ENCODE data around the gene CDH19. TPM values are rescaled to one million over a fixed set of nuclear protein-coding genes. Genes with fewer than 3 reads are reported as not detected.

CDH19 gene
- total RNA-seq, 1 experiment from 2014 or later, result not detected

- TF ChIP-seq CTCF (conservative IDR thresholded peaks at IDR 0.05; ENCODE audit: low read depth, low read length), result peak; percentile 41; the same call in 1 of the 2 replicates
- TF ChIP-seq EZH2 (IDR thresholded peaks at IDR 0.05; ENCODE audit: borderline replicate concordance, low read depth, low read length, poor library complexity, severe bottlenecking), result no peak
- H3K27ac ChIP-seq (ENCODE audit: low read depth, low read length, poor library complexity, severe bottlenecking), result no peak overlapping the region
- ChIA-PET CTCF (no interaction called here), POLR2A (ENCODE audit: low non-redundant PET) (no interaction called here)
- peak; percentile 30 for DNase-seq (ENCODE audit: low spot score)
- no TSS peak for BruUV-seq (replicated peaks)
- intact Hi-C loops (cut with micrococcal nuclease; ENCODE audit: unreplicated experiment), result no loop called here
- no peak overlapping the region for H3K4me3 ChIP-seq (ENCODE audit: low read depth, low read length, poor library complexity, severe bottlenecking)
- no peaks in the 10 kb centered on the region for H3K36me3 ChIP-seq (ENCODE audit: insufficient read depth, low read length, poor library complexity, severe bottlenecking)
- H3K4me1 ChIP-seq (ENCODE audit: insufficient read depth, low read length, poor library complexity, severe bottlenecking), result peaks cover 3% of the 10 kb centered on the region
- H3K27me3 ChIP-seq (replicated peaks; ENCODE audit: insufficient read depth, low read depth, low read length, poor library complexity), result no peaks in the 10 kb centered on the region
- no peaks in the 10 kb centered on the region for H3K9me3 ChIP-seq (ENCODE audit: low read depth, low read length, poor library complexity, severe bottlenecking)
Measured at GRCh38 chr18:66548747-66549146, 55.1 kb downstream of the CDH19 start.

GRCh38 chr18:66534110-66534509 lies 69.8 kb downstream of the CDH19 start:
- ChIA-PET CTCF (no interaction called here), POLR2A (ENCODE audit: low non-redundant PET) (no interaction called here)
- BruUV-seq (replicated peaks), result no TSS peak
- no peaks in the 10 kb centered on the region for H3K9me3 ChIP-seq (ENCODE audit: low read depth, low read length, poor library complexity, severe bottlenecking)
- H3K4me3 ChIP-seq (ENCODE audit: low read depth, low read length, poor library complexity, severe bottlenecking), result no peak overlapping the region
- TF ChIP-seq CTCF (conservative IDR thresholded peaks at IDR 0.05; ENCODE audit: low read depth, low read length), result no peak
- TF ChIP-seq EZH2 (IDR thresholded peaks at IDR 0.05; ENCODE audit: borderline replicate concordance, low read depth, low read length, poor library complexity, severe bottlenecking), result no peak
- intact Hi-C loops (cut with micrococcal nuclease; ENCODE audit: unreplicated experiment), result no loop called here
- no peak overlapping the region for H3K27ac ChIP-seq (ENCODE audit: low read depth, low read length, poor library complexity, severe bottlenecking)
- H3K36me3 ChIP-seq (ENCODE audit: insufficient read depth, low read length, poor library complexity, severe bottlenecking), result no peaks in the 10 kb centered on the region
- H3K4me1 ChIP-seq (ENCODE audit: insufficient read depth, low read length, poor library complexity, severe bottlenecking), result no peaks in the 10 kb centered on the region
- no peak for DNase-seq (ENCODE audit: low spot score)
- no peaks in the 10 kb centered on the region for H3K27me3 ChIP-seq (replicated peaks; ENCODE audit: insufficient read depth, low read depth, low read length, poor library complexity)

GRCh38 chr18:66533693-66534092 lies 70.2 kb downstream of the CDH19 start:
- no TSS peak for BruUV-seq (replicated peaks)
- Histone ChIP-seq H3K9me3 (ENCODE audit: low read depth, low read length, poor library complexity, severe bottlenecking) (no peaks in the 10 kb centered on the region), H3K4me1 (ENCODE audit: insufficient read depth, low read length, poor library complexity, severe bottlenecking) (no peaks in the 10 kb centered on the region), H3K27ac (ENCODE audit: low read depth, low read length, poor library complexity, severe bottlenecking) (no peak overlapping the region), H3K4me3 (ENCODE audit: low read depth, low read length, poor library complexity, severe bottlenecking) (no peak overlapping the region), H3K36me3 (ENCODE audit: insufficient read depth, low read length, poor library complexity, severe bottlenecking) (no peaks in the 10 kb centered on the region), H3K27me3 (replicated peaks; ENCODE audit: insufficient read depth, low read depth, low read length, poor library complexity) (no peaks in the 10 kb centered on the region)
- TF ChIP-seq EZH2 (IDR thresholded peaks at IDR 0.05; ENCODE audit: borderline replicate concordance, low read depth, low read length, poor library complexity, severe bottlenecking), result no peak
- 0 out of 2 replicates have a peak, but pooled peaks have one; percentile 31 for TF ChIP-seq CTCF (conservative IDR thresholded peaks at IDR 0.05; ENCODE audit: low read depth, low read length)
- POLR2A ChIA-PET (ENCODE audit: low non-redundant PET), result no interaction called here
- intact Hi-C loops (cut with micrococcal nuclease; ENCODE audit: unreplicated experiment), result no loop called here
- DNase-seq (ENCODE audit: low spot score), result no peak
- CTCF ChIA-PET, result no interaction called here
